Neural progenitor cell (in vitro differentiated cells): Measurements from ENCODE around the gene GADD45G.

Source experiments
- EZH2 ChIP-seq: fragments of 200-600 bp; sonication (generic); IDR thresholded peaks from 2 replicates; pipeline ENCODE4 v1.6.1; 2017; ENCODE audit warnings: antibody characterized with exemption, mild to moderate bottlenecking, moderate library complexity
- EZH2phosphoT487 ChIP-seq: fragments of 200-600 bp; sonication (generic); IDR thresholded peaks from 2 replicates; pipeline ENCODE4 v1.6.1; 2017; ENCODE audit warnings: antibody characterized with exemption
- TF ChIP-seq, protein P1 (sequence below): fragments of 200-600 bp; sonication (generic); IDR thresholded peaks from 2 replicates; pipeline ENCODE4 v1.5.1; 2017; ENCODE audit warnings: antibody characterized with exemption, mild to moderate bottlenecking

DNA sequence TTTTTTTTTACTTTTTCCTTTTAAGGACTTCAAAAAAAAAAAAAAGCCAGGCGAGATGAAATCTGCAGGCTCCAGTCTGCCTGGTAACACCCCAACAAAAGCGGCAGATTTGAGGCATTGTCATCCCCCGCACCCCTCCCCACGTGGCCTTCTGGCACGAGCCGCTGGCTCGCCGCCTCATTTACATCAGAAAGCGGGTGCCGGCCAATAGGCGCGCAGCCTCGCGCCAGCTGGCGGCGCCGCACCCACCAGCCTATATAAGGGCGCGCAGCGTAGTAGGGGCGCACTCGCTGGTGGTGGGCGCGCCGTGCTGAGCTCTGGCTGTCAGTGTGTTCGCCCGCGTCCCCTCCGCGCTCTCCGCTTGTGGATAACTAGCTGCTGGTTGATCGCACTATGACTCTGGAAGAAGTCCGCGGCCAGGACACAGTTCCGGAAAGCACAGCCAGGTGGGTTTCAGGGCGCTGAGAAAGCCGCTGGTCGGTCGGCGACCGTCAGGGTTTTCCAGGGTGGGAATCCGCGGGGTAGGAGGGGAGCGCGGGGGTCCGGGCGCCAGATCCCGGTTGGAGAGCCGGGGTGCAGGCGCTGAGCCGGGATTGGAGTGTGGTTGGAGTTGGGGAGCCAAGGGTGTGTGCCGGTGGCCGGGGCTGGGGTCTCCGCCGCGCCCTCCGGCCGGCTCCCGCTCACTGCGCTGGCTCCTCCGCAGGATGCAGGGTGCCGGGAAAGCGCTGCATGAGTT is at the start of gene GADD45G:
- TF ChIP-seq, protein P1, sequence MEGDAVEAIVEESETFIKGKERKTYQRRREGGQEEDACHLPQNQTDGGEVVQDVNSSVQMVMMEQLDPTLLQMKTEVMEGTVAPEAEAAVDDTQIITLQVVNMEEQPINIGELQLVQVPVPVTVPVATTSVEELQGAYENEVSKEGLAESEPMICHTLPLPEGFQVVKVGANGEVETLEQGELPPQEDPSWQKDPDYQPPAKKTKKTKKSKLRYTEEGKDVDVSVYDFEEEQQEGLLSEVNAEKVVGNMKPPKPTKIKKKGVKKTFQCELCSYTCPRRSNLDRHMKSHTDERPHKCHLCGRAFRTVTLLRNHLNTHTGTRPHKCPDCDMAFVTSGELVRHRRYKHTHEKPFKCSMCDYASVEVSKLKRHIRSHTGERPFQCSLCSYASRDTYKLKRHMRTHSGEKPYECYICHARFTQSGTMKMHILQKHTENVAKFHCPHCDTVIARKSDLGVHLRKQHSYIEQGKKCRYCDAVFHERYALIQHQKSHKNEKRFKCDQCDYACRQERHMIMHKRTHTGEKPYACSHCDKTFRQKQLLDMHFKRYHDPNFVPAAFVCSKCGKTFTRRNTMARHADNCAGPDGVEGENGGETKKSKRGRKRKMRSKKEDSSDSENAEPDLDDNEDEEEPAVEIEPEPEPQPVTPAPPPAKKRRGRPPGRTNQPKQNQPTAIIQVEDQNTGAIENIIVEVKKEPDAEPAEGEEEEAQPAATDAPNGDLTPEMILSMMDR: no peak
- TF ChIP-seq EZH2: no peak
- TF ChIP-seq EZH2phosphoT487: no peak
